Activated CD4-positive, alpha-beta T cell treated with anti-CD3 and anti-CD28 coated beads for 1 hour (primary cell): Measurements from ENCODE around the gene SCLY.
"Not testable (repeated sequence)": the region's sequence is repeated elsewhere in the genome, so short reads cannot be mapped to it uniquely, and the experiment has no call there.

ENCODE experiments used
- DNase-seq: peaks from one replicate; pipeline ENCODE4 v3.0.0-alpha.2; 2020

SCLY gene

DNA sequence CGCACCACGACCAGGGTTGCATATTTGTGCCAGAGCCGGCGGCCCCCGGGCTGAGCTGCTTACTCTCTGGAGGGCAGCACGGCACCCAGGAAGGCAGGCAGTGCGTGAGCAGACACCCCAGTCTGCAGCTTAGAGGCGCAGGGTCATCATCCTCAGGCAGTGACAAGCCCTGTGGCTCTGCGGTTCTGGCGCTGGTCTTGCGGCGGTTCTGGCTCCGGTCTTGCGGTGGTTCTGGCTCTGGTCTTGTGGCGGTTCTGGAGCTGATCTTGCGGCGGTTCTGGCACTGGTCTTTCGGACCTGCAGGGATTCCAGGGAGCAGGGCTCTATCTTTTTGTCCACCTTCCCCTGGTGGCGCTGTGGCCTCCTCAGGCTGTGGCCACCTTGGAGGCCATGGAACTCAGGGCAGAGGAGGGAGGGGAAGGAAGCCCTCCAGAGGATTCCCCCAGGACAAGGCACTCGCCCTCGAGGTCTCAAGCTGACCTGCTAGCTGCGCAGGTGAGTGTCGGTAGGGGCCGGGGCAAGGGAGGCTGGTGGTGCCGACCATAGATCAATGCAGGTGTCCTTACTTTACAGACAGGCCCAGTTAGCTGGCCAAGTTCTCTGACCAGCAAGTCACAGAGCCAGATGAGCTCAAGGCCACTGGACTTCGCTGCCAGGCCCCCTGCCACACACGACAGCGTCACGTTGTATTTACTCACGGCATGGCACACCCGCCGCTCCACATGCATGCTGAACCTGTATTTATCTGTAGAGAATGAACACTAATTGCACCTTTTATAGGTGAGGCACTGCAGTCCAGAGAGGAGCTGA, 54.3 kb downstream of the SCLY start:
- no peak for DNase-seq

DNA sequence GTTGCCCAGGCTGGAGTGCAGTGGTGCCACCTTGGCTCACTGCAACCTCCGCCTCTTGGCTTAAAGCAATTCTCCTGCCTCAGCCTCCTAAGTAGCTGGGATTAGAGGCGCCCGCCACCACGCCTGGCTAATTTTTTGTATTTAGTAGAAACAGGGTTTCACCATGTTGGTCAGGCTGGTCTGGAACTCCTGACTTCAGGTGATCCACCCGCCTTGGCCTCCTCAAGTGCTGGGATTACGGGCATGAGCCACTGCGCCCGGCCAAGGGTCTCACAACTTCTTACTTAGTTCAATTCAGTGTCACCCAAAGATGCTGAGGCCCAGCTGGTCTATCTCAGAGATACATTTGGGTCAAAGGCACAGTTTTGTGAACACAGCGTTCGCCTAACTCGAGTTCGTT, 54.9 kb downstream of the SCLY start:
- DNase-seq = not testable (repeated sequence)

DNA sequence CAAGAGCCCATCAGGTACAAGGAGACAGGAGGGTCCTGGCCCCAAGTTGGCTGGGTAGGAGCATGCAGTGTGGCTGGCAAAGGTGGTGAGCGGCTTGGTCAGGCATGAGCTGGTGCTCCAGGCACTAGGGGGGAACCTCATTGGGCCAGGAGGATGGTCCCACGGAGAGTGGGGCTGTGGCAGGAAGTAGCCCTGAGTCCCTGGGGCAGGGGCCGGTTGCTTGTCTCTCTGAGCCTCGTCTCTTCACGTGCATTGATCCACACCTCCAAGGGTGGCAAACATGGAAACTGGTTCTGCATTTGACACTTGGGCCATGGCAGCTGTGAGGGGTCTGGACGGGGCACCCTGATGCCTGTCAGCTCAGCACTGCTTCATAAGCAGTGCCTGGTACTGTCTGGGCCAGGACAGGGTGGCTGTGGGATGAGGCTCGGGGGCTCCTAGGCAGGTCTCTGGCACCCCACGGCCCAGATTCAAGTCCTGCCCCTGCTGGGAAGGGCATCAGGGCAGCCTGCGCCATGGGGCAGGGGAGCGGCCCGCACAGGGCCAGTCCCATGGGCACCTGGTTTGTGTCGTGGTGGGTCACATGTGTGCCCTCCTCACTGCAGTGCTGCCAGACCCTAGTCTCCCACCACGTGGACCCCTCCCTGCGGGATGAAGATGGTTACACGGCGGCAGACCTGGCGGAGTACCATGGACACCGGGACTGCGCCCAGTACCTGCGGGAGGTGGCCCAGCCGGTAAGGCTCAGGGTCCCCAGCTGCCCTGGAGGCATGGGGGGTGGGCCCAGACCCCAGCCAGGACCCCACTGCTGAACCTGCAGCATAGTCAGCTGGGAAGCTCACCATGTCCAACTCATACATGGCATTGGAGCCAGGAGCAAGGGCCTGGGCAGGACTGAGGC, 55.7 kb downstream of the SCLY start:
- no peak for DNase-seq

DNA sequence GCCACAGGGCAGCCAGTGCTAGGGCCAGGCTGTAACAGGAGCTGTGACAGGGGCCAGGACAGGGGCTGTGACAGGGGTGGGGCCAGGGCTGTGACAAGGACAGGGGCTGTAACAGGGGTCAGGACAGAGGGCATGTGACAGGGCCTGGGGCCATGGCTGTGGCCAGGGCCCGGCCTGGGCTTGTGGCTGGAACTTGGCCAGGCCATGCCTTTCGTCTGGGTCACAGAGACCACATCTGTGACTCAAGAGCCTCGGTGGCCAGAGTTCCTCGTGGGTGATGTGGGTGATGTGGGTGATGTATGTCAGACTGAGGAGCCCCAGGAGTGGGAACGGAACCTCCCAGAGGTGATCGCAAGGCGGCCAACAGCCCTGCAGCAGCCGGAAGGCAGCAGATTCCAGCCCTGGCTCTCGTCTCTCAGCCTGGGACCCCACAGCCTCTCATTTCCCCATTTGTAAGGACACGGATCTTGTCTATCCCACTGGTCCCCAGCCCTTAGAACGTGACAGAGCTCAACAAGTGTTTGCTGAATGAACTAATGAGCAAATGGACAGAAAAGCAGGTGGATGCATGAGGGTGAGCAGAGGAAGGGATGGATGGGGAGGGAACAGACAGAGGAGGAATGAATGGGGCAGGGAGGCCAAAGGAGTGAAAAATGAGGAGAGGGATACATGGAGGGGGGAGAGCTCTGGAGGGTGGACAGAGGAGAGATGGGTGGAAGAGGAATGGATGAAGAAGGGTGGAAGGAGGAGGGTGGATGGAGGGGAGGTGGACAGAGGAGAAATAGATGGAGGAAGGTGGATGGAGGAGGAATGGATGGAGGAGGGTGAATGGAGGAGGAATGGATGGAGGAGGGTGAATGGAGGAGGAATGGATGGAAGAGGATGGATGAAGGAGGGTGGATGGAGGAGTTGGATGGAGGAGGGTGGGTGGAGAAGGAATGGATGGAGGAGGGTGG, 56.7 kb downstream of the SCLY start:
- DNase-seq = no peak

DNA sequence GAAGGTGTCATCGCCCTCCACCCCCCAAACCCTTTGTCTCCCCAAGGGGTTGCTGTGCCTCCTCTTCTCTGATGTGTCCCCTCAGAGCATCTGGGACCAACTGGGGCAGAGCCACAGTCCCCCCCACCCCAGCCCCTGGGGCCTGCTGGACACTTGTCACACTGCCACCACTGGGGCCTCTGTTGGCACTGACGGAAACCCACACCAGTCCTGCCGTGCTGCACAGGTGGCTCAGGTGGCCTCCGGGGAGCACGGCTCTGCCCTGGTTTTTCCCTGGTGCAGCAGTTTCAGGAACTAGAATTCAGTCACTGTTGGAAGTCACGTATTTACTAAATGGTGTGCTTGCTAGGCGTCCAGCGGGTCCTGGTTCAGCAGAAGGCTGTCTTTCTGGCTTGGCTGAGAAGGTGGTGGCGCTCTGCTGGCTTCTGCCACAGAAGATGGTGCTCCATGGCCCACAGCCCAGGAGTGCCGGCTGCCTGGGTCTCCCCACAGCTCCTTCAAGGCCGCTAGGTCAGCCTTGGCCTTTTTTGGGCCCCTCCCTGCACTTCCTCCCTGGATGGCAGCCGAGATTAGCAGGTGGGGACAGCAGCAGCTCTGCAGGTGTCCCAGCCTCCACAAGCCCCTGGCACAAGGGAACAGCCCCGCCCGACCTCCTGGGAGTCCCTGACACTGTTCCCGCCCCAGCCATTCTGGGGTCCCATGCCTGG, 59.1 kb downstream of the SCLY start:
- no peak for DNase-seq

DNA sequence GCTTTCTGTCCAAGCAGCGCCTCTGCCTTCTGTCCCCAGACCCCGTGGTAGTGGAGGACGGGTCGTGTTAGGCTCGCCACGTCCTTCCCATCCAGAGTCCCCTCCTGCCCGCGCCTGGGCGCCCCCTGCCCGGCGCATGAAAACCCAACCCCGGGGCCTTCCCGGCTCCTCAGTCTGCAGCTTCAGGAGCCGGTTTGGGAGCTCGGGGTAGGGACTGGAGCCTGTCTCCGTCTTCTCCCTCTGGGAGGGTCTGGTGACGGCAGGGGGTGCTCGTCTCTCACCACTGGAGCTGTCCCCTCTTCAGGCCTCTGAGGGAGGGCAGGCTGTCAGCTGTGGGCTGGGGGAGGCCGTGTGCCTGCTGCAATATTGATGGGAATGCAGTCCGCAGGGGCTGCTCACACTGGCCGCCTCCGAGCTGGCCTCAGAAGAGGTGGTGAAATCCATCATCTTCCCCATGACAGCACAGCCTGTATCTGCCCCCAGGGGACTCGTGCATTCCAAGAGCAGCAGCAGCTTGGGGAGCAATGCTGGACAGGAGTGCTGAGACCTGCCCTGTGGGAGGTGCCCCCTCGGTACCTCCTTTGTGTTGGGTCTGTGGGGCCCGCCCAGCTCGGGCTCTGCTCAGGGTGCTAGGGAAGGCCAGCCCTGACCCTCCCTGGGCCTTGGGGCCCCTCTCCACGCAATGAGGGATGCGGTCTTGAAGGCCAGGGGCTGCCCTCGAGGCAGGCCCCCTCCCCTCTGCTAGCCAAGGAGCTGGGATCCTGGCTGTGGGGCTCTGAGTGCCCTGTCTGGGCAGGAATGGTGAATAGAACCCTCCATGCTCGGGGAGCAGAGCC, 59.9 kb downstream of the SCLY start:
- no peak for DNase-seq

DNA sequence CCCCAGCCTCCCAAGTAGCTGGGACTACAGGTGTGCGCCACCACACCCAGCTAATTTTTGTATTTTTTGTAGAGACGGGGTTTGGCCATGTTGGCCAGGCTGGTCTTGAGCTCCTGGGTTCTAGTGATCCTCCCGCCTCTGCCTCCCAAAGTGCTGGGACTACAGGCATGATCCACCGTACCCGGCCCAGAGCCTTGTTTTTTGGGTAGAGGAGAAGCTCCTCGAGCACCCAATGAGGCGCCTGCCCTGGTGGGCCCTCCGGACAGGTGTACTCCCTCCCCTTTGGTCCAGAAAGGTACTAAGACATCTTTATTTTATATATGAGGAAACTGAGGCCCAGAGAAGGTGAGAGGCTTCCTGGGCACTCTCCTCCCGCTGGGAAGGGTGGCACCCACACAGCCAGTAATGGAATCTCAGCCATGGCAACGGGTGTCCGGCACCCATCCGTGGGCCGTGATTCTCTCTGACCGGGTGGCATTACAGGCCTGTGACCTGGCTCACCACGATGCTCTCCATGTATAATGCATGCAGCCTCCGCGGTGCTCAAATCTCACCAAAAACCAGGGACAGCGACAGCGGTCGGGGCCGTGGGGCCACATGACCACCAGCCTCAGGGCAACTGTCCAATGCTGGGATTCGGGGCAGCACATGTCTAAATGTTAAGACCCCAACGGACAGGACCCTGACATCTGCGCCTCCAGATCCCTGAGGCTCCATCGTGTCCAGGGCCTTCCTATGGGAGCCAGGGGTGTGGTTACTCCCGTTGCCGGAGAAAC, 60.9 kb downstream of the SCLY start:
- no peak for DNase-seq

DNA sequence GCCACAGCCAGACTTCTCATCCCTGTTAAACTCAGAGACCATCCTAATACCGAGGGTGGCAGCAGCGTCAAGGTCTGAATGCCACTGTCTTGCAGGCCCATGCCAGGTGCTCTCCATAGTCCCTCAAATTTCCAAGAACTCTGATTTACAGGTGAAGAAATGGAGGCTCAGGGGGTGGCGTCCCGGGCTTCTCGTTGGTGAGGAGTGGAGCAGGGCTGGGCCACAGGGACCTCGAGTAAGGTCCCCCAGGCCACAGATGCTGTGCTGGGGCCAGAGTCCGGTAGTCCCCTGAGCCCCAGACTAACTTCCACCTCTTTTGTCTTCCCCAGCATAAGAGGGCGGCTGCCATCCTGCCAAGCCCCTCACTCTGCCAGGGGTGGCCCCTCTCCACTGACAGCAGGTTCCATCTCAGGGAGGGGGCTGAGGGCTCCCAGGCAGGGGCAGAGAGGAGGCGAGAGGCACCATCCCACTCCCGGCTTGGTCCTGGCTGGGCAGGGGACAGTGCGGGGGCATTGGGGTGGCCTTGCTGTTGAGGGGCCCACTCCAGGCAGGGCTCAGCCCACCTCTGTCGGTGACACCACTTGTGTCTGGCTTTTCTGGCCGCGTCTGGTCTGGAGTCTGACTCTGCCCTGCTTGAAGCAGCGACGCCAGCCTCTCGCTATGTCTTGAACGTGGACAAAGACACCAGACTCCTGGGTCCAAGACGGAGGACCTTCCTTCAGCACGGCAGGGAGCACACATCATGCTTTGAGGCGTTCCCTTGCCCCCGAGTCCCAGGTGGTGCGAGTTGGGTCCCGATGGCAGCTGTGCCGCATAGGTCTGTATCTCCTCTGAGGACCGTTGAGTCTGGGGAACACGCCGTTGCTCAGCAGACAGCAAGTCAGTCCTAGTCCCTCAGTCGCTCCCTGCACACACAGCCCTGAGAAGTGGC, 61.8 kb downstream of the SCLY start:
- DNase-seq = no peak

DNA sequence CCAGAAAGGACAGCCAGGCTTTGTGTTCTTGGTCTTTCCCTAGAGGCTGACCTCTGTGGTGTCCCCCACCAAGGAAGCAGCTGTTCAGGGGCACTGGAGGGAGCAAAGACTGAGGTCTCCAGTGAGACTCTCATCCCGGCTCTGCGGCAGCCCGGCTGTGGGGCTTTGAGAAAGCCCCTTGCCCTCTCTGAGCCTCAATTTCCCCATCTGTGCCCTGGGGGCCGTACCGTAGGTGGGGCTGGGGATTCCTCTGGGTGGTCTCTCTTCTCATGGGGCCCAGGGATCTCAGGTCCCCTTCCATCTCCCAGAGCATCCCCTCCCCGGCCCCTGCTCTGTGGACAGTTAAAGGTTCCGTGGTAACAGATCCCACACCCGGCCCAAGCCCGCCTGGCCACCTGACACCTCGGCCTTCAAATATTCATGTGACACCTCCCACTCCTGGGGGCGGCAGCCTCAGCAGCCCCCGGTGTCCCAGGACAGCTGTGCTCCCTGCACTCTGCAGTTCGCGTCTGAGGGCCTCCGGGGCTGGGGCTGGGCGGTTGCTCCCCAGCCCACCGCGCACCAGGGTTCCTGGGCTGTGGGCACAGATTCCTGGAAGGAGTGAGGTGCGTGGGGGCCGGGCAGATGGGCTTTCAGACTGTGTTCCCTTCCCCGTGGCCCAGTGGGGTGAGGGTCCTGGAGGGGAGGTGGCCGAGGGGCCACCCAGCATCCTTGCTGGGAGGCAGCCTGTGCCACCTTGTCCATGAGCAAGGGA, 62.6 kb downstream of the SCLY start:
- DNase-seq = no peak

DNA sequence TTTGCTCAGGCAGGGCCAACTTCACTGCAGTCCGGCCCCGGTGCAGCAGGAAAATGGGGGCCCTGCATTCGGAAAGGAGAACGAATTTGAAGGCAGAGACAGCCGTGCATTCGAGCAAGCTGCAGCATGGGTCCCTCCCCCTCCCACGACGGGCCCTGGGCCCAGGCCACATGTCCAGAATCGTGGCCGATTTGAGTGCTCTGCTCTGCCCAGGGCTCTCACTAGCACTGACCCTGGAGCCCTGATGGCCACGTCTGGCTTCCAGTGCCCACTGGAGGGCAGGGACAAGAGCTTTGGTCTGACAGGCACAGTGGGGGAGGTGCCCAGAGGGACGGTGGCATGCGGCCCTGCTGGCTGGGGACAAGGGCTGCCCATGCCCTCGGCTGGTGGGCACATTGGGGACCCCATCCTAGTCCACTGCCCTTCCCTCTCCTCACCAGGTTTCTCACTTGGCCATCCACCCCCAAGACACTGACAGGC, 63.2 kb downstream of the SCLY start:
- no peak for DNase-seq

DNA sequence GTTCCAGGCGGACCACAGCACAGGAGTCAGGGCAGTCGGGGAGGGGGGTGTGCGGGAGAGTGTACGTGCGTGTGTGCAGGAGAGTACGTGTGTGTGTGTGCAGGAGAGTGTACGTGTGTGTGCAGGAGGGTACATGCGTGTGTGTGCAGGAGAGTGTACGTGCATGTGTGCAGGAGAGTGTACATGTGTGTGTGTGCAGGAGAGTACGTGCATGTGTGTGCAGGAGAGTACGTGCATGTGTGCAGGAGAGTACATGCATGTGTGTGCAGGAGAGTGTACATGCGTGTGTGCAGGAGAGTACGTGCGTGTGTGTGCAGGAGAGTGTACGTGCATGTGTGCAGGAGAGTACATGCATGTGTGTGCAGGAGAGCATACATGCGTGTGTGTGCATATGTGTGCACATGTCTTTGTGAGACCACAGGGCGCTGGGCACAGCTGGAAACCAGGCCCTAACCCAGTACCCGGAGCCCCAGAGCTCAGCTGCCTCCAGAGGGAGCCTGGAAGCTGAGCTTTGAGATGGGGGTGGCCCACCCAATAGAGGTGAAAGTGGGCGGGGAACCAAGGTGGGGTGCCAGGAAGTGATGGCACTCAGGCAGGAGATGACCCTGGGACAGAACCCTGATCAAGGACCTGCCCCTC, 63.8 kb downstream of the SCLY start:
- no peak for DNase-seq

DNA sequence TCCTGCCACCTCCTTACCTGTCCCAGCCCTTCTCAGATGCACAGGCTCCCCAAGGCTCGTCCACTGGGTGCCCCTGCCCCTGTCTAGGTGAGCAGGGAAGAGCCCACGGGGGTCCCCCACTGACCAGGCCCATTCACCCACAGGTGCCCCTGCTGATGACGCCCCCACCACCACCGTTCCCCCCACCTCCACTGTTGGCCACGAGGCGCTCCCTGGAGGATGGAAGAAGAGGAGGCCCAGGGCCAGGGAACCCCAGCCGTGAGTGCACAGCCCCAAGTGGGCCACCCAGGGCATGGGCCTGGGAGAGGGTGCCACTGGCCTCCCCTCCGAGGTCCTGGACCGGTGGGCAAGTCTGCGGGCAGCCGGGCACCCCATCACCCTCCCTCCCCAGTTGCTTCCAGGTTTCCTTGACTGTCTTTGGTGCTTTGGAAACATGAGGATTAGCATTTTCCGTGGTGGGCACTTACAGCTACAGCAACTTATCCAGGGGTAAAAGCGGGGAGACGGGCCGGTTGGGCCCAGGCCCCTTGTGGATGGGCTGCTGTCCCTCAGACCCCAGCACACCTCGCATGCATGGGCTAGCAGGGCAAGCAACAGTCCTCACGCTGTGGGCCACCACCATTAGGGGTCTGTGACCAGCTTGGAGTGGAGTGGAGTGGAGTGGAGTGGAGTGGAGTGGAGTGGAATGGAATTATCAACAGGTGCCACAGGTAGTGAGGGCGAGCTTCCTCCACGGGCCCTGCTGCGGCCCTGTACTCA, 64.5 kb downstream of the SCLY start:
- no peak for DNase-seq

DNA sequence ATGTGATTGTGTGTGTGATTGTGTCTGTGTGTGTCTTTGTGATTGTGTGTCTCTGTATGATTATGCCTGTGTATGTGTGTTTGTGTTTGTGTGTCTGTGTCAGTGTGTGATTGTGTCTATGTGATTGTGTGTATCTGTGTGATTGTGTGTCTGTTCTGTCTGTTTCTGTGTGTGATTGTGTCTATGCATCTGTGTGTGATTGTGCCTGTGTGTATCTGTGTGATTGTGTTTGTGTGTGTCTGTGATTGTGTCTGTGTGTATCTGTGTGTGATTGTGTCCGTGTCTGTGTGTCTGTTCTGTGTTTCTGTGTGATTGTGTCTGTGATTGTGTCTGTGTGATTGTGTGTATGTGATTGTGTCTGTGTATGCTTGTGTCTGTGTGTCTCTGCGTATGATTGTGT, 65.5 kb downstream of the SCLY start:
- DNase-seq = no peak

DNA sequence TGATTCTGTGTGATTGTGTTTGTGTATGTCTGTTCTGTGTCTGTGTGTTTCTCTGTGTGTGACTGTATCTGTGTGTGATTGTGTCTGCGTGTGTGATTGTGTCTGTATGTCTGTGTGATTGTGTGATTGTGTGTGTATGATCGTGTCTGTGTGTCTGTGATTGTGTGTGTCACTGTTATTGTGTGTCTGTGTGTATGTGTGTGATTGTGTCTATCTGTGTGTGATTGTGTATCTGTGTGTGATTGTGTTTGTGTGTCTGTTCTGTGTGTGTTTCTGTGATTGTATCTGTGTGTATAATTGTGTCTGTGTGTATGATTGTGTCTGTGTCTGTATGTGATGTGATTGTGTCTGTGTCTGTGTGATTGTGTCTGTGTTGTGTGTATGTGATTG, 66.0 kb downstream of the SCLY start:
- no peak for DNase-seq

DNA sequence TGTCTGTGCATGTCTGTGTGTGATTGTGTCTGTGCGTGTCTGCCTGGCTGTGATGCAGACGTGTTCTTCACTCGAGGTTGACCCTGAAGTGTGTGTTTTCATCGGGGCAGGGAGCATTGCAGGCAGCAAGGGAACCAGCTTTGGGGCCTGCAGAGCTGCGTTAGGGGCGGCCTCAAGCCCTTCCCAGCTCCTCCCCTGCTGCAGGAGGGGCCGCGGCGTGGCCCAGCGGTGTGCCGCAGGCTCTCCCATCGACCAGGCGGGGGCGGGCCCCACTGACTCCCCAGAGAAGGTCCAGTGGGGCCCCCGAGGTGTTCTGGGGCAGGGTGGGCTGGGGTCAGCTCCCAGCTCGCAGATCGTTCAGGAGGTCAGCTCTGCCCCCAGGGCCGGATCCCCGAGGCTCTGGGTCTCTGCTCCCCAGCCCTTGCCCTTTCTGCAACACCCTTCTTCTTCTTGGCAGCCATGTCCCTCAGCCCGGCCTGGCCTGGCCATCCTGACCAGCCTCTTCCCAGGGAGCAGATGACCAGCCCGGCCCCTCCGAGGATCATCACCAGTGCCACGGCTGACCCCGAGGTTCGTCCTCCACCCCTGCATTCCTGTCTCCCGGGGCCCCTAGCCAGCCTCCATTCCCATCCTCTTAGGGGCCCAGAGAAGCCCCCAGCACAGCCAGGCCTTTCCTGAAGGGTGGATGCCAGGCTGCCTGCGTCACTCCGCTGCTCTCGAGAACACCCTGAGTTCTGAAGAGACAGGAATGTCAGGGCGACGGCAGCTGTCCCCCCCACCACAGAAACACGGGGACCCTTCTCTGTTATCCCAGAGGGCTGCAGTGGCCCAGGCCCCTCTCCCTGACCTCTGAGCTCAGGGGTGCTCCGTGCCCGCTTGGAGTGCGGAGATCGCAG, 66.6 kb downstream of the SCLY start:
- DNase-seq = no peak

DNA sequence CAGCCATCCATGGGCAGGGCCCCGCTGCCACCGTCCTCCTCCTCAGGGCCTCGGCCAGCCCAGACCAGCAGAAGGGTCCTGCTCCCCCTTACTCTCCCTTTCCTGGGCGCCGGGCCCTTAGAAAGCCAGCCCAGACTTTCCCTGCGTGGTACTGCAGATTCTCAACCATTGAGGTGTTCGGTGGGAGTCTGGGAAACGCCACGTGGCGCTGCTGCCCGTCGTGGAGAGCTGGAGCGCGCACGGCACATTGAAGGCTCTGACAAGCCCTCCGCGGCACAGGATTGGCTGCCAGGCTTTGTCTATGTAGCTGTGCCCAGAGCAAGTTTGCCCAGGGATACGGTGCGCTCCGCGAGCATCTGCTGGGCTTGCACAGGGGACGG, 67.2 kb downstream of the SCLY start:
- DNase-seq = no peak
